ENCODE results near the gene MBNL2. TPM values are rescaled to one million over a fixed set of nuclear protein-coding genes. Genes with fewer than 3 reads are reported as not detected.
A peak's percentile ranks its signal among the peaks of the same experiment; 100 is the strongest.

Gene MBNL2
- total and polyA plus RNA-seq, 11 donors = 18.5 to 100 (median 81.4) TPM

DNA sequence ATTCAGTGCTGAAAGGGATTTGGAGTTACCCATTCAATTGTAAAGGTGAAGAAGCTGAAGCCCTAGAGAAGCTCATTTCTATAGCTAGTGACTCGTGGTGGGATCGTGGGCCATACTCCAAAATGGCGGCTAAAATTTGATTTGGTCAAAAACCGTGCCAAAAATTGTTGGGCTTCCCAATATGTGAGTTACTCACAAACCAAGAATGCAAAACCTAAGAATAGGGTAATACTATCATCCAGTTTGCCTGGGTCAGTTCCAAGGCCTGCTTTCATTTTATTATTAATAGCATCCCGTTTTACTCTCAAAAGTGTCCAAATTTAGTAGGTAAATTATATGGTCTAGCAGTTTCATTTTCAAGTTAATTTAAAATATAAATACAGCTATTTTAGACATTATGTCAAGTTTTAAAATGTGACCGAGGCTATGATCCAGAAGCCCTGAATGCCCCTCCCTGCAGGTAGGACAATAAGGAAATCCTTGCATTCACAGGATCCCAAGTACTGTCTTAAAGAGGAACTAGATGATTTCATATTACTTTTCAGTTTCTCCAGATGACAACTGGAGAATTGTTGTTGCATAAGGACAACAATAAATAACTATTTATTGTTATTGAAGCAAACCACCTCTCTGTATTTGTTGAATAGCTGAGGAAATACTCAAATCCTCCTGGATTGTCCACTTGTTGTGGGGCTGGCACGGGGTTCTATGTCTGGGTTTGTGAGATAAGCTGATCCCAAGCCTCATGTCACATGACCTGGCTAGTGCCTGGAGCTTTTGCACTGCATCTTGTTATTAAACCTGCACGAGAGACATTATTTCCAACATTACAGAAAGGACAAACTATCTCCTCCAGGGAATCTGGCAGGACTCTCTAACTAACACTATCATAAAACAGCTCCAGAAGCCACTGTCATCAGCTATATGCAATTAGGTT lies 200.3 kb downstream of the MBNL2 start:
- no peaks in the 10 kb centered on the region for H3K9me3 ChIP-seq
- DNase-seq (peak in 1 of 5 donors; percentile 10), ATAC-seq (peak in 2 of 4 donors; percentile 50 to 62)
- WGBS, 4 donors = 37 to 45% (median 43%) methylated on average over 8 of the region's 8 CpGs
- H3K27me3 ChIP-seq = no peaks in the 10 kb centered on the region
- peaks cover 0 to 21% (median 13%) of the 10 kb centered on the region in 12 donors for H3K4me1 ChIP-seq
- TF ChIP-seq, protein P1, sequence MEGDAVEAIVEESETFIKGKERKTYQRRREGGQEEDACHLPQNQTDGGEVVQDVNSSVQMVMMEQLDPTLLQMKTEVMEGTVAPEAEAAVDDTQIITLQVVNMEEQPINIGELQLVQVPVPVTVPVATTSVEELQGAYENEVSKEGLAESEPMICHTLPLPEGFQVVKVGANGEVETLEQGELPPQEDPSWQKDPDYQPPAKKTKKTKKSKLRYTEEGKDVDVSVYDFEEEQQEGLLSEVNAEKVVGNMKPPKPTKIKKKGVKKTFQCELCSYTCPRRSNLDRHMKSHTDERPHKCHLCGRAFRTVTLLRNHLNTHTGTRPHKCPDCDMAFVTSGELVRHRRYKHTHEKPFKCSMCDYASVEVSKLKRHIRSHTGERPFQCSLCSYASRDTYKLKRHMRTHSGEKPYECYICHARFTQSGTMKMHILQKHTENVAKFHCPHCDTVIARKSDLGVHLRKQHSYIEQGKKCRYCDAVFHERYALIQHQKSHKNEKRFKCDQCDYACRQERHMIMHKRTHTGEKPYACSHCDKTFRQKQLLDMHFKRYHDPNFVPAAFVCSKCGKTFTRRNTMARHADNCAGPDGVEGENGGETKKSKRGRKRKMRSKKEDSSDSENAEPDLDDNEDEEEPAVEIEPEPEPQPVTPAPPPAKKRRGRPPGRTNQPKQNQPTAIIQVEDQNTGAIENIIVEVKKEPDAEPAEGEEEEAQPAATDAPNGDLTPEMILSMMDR (IDR thresholded peaks at IDR 0.05) = no peak
- TF ChIP-seq POLR2A (IDR thresholded peaks at IDR 0.05) = no peak
- peak overlapping the region in 1 of 12 donors; percentile 2 for H3K4me3 ChIP-seq
- peak overlapping the region in 10 of 12 donors; percentile 3 to 63 (median 38) for H3K27ac ChIP-seq
- intact Hi-C loops (cut with DNase I) = loop anchor here in 1 of 10 donors (10.0 kb wide), 1 partner anchor 198 kb away; the partner anchor contains the start of gene MBNL2
- no peaks in the 10 kb centered on the region for H3K36me3 ChIP-seq

DNA sequence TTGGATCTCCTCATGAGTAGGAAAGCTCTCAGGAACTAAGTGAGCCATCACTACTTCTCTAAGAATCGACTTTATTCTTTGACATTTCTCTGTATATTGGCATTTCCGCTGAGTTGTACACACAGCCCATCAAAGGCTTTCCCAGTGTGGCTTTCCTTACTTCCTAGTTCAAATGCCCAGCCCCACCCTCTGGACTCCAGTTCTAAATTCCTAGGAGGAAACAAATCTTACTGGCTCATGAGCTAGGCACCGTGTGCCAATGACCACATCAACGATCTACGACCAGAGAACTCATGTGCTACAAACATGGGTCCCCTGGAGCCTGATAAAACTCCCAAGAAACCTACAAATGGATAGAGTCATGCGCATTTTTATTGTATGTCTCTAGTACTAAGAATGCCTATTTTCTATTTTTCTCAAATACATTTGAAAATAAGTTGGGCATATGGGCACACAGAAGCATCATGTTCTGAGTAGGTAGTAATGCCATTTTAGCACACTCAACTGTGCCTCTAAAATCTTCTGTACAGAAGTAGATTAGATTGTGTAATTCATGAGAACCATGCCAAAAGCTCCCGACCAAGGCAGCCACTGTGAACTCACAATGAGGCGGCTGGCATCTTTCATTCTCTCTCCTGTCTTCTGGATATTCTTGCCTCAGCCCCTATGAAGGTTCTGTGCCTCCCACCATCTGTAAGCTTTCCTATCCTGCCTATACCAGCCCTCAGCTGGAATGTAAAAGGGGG lies 201.3 kb downstream of the MBNL2 start:
- H3K36me3 ChIP-seq = no peaks in the 10 kb centered on the region
- H3K27ac ChIP-seq = peak overlapping the region in 7 of 12 donors; percentile 16 to 56 (median 36)
- intact Hi-C loops (cut with DNase I) = loop anchor here in 1 of 10 donors (10.0 kb wide), 1 partner anchor 199 kb away; the partner anchor contains the start of gene MBNL2
- WGBS, 4 donors = 80 to 86% (median 81%) methylated on average over 8 of the region's 8 CpGs
- TF ChIP-seq POLR2A (IDR thresholded peaks at IDR 0.05) = no peak
- TF ChIP-seq, protein P1 (IDR thresholded peaks at IDR 0.05) = no peak
- no peak overlapping the region for H3K4me3 ChIP-seq
- H3K27me3 ChIP-seq = no peaks in the 10 kb centered on the region
- peaks cover 0 to 21% (median 13%) of the 10 kb centered on the region in 12 donors for H3K4me1 ChIP-seq
- no peaks in the 10 kb centered on the region for H3K9me3 ChIP-seq
- ATAC-seq (peak; percentile 28 to 79 (median 60)), DNase-seq (peak in 2 of 5 donors; percentile 28 to 35)

DNA sequence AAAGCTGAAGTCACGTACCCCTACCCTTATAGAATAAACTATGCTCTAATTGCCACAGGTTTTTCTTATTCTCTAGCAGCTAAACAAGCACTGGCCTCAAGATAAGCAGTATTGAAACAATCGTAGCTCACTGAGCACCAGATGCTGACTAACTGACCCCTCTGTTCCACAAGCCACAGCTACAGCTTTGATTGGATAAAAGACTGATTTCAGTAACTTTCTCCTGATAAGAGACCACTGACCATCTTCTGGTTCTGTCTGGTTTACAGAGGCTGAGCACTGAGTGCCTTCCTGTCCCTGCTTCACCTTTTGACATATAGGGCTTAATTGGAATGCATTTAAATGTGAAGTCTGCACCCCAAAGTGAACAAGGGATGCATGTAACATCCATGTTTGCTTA lies 203.5 kb downstream of the MBNL2 start:
- TF ChIP-seq POLR2A (IDR thresholded peaks at IDR 0.05) = no peak
- TF ChIP-seq, protein P1 (IDR thresholded peaks at IDR 0.05) = no peak
- H3K27ac ChIP-seq = peak overlapping the region in 1 of 12 donors; percentile 1
- intact Hi-C loops (cut with DNase I) = loop anchor here in 1 of 10 donors (10.0 kb wide), 1 partner anchor 201 kb away; the partner anchor contains the start of gene MBNL2
- H3K36me3 ChIP-seq = no peaks in the 10 kb centered on the region
- H3K9me3 ChIP-seq = no peaks in the 10 kb centered on the region
- WGBS, 4 donors = 64 to 82% (median 72%) methylated on average over 2 of the region's 2 CpGs
- H3K27me3 ChIP-seq = no peaks in the 10 kb centered on the region
- H3K4me1 ChIP-seq = peaks cover 0 to 26% (median 13%) of the 10 kb centered on the region in 12 donors
- no peak for ATAC-seq
- H3K4me3 ChIP-seq = no peak overlapping the region
- DNase-seq = no peak
